Stimulated activated CD4-positive, alpha-beta T cell treated with anti-CD3 and anti-CD28 coated beads, Interleukin-4, amount 100 ng/mL, for 1 hour (primary cell): ENCODE data around the gene PTTG1IP.

ENCODE experiments used
- DNase-seq: peaks from one replicate; pipeline ENCODE4 v3.0.0-alpha.2; 2020

The PTTG1IP gene

DNA sequence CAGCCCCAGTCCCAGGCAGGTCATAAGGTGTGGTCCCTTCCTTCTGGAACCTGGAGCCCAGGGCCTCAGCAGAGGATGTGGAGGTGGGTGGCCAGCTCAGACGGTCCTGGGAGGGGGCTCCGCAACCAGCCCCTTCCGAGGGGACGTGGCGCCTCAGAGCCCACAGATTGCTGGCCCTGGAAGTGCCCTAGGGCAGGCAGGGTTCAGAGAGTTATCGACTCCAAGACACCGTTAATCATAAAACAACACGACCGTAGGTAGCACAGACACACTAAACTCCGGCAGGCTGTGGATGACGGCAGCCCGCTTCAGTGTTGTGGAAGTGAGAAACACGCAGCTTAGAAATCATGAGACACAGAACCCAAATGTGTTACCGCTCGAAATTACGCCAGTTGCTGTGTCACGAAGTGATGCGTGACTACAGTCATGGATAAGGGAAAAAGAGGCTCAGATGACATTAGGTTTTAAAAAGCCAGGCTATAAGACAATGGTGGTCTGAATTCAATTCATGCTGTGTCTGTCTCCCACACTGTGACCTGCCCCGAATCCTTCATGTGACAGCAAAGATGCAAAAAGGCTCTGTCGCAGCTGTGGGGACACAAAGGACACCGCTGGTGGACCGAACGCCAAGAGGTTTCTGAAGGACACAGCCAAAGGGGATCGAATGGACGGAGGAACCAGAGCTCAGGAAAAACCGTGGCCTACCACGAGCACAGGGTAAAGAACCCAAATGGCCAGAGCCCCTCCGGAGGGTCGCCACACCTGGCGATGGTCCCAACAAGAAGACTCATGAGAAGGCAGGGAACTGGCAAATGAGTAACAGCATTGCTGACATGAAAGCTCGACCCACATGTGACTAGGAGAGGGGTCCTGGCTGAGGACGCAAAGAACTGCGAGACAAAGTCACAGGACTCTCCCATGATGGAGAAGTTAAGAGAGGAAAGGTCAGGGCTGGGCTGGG is 53.9 kb downstream of the PTTG1IP start:
- no peak for DNase-seq

DNA sequence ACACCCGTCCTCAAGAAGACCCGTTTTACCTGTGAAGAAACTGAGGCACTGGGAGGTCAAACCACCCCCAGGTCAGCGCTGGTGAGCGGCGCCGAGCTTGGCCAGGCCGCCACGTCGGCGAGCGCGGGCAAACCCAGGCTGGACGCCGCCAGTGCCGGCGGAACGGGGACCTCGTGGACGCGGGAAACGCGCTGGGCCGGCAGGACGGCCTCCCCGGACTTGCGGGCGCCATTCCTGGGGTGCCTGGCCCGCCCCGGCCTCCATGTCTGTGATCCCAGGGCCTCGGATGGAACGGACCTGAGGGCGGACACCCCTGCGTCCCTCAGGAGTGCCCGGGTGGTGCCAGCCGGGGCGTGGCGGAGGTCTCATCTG is 54.9 kb downstream of the PTTG1IP start:
- no peak for DNase-seq

DNA sequence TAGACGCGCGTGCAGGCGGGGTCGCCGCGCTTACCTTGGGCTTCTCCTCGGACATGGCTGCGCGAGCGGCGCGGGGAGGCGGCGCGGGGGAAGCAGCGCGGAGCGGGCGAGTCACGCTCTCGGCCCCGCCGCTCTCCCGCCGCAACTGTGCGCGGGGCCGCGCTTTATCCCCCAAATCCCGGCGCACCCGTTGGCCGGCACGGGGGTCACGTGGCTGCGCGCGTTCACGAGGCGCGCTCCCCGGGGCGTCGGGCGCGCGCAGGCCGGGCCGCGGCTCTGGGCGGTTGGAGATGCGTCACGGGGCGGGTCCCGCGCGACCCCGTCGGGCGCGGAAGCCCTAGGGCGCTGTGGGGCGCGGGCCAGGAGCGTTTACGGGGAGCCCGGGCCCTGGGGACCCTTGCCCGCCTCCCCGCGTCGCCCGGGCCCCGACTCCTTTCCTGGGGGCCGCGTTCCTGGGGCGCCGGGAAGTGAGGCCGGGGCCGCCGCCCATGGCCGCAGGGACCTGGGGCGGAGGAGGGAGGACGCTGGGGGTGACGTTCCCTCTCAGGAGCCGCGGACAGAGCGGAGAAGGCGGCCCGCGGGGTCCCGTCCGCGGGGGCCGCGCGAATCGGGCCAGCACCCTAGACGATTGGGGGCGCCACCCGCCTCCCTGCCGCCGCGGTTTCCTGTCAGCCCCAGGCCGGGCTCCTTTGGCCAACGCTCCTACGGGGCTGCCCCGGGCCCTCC is 55.4 kb downstream of the PTTG1IP start, which contains the start of gene SUMO3:
TSS of gene SUMO3 (minus strand) at position 149 of the 726 bp plus-strand sequence. CDS start at position 55, 94 bp downstream.
- DNase-seq, result peak; percentile 83

DNA sequence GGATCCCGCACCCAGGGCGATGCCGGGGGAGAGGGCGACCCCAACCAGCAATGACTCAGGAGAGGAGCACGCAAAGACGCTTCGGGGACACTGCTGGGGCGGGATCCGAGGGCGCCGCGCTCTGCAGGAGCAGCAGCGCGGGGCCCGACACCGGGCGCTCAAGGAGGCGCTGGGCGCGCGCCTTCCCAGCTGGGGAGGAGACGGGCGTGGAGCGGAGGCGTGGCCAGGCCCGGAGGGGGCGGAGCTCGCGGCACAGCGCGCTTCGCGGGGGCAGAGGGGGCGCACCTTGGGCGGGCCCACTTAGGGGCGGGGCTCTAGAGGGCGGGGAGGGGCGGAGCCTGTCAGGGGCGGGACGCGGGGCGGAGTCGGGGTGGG is 56.0 kb downstream of the PTTG1IP start:
- DNase-seq, result peak; percentile 91

DNA sequence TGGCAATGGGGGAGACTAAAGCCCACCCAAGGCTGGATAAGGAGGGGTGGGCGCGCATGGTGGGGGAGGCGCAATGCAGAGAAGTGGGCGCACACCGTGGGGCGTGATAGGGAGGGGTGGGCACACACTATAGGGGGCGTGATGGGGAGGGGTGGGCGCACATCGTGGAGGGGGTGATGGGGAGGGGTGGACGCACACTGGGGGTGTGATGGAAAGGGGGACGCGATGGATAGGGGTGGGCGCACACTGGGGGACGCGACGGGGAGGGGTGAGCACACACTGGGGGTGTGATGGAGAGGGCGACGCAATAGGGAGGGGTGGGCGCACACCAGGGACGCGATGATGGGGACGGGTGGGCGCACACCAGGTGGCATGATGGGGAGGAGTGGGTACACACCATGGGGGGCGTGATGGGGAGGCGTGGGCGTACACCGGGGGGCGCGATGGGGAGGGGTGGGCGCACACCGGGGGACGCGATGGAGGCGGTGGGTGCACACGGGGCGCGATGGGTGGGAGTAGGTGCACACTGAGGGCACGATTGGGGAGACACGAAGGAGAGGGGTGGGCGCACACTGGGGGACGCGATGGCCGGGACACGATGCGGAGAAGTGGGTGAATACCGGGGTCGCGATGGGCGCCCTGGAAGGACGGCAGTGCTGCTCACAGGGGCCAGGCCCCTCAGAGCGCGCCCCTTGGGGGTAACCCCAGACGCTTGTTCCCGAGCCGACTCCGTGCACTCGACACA is 56.6 kb downstream of the PTTG1IP start:
- no peak for DNase-seq

DNA sequence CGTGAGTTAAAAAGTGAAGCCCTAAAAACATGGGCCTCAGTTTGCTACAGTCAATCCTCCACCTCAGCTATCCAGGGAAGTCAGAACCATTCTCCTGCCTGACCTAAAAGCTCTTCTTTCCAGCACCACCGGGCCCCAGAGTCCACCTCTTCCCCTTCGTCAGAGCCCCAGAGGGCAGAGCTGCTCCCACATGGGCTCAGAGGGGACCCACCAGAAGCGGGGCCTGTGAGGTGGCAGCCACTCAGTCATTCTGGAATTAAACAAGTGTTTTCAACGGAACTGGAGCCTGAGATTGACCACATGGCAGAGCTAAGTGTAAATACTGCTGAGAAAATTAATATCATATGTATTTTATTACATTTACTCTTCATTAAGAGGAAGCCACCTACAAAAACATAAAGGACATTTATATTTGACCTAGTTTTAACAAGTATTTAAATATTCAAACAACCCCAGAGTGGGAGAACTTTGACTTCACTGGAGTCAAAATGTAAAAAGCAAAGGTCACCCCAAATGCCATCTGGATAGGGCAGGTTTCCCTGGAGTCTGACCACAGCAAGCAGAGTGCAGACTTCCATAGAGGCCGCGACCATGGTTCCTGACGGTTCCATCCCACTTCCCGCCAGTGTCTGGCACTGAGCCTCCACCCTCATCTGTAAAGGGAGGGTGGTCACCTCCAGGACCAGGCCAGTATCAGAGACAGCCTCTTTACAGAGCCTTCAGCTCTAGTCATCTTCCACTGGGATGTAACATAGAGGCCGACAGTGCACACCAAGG is 57.5 kb downstream of the PTTG1IP start:
- no peak for DNase-seq

DNA sequence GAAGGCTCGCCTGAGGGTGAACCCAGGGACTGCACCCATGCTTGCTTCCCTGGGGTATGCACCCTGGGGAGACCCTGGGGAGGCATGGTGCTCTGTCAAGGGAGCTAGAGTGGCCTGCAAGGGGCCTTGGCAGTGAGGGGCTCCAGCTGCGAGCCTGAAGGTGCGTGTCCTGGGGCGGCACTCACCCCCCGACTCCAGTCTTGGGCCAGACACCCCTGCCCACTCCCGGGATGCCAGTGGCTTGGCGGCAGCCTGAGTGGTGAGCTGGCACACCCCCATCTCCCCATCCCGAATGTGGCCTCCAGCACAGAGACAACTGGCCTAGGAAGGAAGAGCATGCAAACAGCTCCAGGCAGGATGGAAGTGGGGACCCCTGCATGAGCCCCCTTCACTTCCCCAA is 58.3 kb downstream of the PTTG1IP start:
- DNase-seq, result no peak

DNA sequence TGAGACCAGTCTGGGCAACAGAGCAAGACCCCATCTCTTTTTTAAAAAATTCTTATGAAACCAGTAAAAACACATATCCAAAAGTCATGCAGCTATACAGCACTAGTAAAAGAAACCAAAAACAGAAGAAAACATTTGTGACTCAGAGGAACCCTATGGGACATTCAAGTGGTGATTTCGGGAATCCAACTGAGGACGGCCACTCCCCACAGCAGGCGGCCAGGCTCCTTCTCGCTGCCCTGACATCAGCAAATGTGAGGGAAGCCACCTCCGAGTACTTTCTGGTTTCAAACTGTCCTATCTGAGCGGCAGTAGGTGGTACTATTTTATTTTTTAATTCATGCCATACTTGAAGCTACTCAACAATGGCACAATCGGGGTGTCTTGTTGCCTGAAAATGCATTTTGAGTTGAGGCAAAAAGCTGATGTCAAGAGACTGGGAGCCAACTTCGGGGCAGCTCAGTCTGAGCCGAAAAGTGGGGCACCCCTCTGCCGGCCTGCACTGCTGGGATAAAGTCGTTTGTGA is 58.9 kb downstream of the PTTG1IP start:
- no peak for DNase-seq

DNA sequence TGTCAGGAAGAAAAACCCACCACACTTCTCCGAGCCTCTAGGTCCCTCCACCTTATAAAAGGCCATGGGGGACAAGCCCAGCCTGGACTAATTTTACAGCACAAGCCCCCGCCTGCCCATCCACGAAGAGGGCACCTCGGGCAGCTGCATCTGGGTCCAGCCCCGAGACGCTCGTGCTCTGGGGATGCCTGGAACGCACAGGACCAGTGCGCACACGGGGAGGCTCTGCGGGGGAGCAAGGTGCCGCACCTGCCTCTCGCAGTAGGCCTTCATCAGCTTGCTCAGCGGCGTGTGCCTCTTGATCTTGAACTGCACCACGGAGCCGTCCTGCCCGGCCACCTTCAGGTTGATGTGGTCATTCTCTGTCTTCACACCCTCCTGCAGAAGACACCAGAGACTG is 59.8 kb downstream of the PTTG1IP start:
- no peak for DNase-seq

DNA sequence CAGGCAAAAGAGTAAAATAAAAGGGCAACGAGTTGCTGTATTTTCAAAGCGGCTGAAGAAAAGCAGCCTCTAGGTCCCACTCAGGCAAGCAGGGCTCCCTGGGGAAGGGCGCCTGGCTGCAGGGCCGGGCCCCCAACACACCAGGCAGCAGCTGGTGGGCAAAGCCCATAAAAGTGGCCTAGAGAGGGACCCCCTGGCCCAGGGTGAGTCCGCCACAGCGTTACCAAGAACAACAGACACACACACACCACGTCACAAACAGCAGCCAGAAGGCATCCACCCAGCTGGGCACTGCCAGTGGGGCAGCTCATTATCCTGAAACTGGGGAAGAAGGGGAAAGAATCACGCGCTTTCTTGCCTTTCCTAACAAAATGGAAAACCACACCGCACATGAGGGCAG is 60.3 kb downstream of the PTTG1IP start:
- no peak for DNase-seq

DNA sequence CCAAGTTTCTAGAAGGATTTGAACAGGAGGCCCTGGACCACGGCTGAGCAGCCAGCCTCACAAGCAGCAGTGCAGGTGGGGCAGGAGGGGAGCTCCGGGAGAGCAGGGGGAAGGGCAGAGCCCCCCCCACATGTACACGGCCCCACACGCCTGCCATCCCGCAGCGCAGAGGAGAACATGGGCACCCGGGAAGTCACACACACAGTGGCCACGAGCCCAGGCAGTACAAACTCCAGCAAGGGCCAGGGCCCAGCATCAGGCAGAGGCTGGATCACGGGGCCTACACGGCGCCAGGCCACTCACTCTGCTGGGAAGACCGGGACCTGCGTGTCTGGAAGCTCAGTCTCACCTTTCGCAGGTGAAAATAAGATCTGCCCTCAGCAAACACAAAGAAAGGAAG is 60.9 kb downstream of the PTTG1IP start:
- DNase-seq, result no peak

DNA sequence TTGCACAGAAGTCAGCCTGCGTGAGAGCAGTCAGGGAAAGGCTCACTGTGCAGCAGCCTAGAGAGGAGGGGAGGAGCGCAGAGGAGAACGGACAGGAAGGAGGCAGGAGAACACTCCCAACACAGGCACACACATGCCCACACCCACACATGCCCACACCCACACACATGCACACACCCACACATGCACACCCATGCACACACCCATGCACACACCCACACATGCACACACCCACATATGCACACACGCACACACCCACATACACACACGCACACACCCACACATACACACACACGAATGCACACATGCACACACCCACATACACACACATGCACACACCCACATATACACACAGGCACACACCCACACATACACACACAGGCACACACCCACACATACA is 62.7 kb downstream of the PTTG1IP start:
- DNase-seq, result no peak

DNA sequence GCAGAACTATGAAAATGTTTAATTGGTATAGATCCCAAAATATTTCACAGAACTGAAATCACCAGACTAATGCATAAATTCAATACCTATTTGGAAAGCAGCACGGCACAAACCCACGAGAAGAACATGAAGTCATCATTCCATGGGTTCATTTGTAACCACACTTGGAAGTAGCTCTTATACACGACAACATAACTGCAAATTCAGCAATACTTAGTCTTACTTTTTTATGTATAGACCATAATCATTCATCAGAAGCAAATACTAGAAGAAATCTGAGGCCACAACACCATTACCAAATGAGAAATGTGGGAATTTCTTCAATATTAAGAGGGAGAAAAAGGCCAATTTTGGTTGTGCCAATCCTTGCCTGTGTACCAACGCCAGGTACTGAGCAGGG is 67.6 kb downstream of the PTTG1IP start:
- DNase-seq, result no peak

DNA sequence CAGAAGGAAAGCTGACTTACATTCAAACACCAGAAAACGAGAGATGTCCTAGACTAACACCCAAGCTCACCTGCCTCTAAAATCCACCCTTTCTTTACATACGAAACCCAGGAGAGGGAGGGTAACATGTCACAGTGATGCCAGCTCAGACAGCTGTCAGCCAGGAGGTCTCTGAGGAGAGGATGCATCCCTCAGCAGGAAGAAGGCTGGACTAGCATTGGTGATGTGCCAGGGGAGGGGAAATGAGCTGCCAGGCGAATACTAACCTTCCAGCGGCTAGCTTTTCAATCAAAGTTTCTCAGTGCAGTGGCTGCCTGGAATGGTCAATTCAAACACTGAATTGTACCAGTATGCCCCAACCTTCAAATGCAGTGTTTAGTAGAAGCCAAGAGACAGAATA is 68.3 kb downstream of the PTTG1IP start:
- no peak for DNase-seq

DNA sequence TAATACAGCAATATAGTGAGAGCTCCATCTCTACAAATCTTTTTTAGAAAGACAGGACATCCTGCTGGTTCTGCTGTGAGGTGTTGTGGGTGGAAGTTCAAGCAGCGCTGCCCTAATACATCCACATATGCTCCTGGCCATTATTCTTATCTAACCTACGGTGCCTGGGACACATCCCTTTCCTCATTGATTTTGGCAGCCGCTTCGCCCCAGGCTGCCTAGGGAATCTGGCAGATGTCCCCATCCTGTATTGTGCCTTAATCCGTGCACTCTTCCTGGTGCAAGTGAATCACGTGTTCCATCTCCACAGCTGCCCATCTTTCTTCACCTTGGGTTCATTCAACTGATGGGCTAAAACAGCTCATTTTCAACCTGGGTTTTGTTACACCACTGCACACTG is 68.7 kb downstream of the PTTG1IP start:
- DNase-seq, result no peak

DNA sequence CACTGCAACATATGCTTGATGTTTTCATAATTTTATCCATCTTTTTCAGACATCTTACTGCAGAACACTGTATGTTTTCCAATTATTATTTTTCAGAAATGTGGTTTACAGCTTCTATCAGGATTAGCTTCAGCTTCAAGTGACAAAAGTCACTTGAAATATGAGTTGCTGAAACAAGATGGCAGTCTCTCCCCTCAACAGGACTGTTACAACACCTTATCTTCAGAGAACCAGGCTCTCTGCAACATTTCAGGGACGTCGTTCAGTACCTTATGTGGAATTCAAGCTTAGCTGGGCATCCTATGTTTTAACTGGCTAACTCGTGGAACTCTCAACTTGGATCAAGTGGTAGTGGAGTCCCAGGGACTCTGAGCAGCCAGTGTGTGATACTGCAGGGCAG is 69.8 kb downstream of the PTTG1IP start:
- no peak for DNase-seq

DNA sequence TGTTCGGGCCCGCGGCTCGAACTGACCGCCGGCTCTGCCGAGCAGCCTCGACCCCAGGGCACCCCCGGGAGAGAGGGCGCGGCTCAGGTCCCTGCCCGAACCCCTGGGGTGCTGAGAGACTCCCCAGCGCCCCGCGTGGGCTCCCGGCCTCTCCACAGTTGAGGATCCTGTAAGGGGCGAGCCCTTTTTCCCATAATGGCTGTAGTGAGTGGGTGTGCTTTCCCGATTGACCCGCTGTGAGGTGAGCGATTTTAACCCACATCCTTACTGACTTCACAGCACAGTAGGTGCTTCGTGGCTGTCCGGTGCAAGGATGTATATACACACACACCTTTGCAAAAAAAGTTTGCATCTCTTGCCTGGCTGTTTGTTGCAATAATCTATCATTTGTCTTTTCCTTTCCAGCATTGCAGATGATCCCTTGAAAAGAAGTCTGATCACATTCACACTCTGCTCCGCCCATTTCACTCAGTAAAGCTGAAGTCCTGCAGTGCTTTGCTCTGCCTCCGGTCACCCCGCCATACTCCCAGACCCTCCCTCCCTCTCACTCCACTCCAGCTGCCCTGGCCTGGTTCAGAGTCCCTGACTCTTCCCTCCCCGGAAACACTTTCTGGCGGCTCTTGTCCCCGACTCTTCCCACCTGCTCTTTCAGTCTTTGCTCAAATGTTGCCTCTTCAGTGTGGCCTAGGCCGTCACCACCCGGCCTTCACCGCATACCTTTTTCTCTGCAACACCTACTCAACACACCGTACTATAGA is 70.9 kb downstream of the PTTG1IP start:
- DNase-seq, result no peak

DNA sequence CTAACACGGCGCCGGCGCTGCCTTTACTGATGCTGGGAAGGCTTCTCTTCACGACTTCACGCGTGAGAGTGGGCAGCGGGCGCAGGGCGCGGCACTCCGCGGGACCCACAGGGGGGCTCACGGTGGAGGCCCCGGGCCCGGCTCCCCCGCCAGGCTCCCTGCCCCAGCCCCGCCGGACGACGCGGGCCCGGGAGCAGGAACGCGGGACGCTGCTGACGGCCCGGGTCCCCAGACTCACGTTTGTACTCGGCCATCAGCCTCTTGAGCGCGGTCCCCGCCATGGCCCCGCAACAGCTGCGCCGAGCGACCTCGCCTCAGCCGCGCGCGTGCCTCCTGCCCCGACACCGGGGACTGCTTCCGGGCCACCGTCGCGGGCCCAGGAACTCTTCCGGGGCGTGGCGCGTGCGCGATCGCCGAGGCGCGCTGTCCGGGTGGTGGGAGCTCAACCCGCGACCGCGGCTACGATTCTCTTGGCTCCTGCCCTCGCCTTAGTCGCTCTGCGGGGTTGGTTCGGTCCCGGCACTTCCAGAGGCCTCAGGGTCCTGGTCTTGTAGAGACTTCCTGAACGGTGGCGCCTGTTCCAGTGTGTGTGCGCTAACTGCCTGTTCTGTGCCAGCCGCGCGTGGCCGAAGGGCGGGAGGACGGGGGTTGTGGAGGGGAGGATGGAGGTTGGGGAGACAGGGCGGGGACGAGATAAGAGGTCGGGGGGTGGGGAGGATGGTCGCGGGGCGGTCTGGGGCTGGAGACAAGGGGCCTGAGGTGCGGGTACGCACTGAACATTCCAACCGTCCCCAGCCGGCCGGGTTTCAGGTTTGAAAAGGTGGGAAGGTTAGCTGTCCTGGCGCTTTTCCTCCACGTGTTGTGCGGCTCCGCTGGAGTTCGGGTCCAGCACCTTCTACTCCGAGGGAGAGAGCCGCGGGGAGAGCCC is 71.8 kb downstream of the PTTG1IP start, which contains the start of gene UBE2G2:
TSS of gene UBE2G2 (minus strand) at position 353 of the 928 bp plus-strand sequence. CDS start at position 281, 72 bp downstream.
- peak; percentile 89 for DNase-seq

DNA sequence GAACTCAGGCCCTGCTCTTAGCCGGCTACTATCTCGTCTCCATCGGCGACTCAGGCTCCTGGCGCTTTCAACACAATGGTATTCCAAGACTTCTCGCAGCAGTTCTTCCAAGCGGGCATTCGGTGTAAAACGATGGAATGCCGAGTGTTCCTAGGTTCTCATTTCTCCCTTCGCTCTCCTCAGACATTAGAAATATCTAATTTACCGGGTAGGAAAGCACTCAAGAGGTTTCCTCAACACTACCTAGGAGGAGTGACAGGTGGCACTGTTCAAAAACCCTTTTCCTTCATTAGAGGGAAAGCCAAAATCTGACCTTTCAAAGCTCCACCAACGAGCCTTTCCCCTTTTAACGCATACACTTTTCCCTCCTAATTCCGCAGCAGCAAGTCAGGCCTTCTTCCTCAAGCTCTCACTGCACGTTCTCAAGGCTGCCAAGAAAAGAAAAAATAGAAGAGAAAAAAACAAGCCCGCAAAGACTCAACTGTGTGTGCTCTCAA is 72.5 kb downstream of the PTTG1IP start:
- no peak for DNase-seq

DNA sequence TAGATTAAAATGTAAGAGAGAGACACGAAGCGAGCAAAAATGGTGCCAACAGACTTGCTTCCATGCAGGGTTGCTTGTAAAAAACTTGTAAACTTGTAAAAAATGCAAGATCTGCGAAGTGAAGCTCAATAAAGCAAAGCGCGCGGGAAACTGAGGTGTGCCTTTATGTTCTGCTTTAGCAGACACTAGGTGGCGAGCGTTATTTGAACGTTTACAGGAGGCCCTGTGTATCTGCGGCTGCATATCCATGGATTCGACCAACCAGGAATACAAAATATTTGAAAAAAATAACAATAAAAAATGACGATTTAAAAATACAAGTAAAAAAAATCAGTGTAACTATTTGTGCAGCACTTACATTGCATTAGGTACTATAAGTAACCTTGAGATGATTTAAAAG is 73.4 kb downstream of the PTTG1IP start:
- DNase-seq, result no peak
